ENCODE results near the gene MYO7B. TPM values are rescaled to one million over a fixed set of nuclear protein-coding genes. Genes with fewer than 3 reads are reported as not detected.

Gene MYO7B
- total RNA-seq, 1 donor, result 0.18 TPM

- TF ChIP-seq, protein P1, sequence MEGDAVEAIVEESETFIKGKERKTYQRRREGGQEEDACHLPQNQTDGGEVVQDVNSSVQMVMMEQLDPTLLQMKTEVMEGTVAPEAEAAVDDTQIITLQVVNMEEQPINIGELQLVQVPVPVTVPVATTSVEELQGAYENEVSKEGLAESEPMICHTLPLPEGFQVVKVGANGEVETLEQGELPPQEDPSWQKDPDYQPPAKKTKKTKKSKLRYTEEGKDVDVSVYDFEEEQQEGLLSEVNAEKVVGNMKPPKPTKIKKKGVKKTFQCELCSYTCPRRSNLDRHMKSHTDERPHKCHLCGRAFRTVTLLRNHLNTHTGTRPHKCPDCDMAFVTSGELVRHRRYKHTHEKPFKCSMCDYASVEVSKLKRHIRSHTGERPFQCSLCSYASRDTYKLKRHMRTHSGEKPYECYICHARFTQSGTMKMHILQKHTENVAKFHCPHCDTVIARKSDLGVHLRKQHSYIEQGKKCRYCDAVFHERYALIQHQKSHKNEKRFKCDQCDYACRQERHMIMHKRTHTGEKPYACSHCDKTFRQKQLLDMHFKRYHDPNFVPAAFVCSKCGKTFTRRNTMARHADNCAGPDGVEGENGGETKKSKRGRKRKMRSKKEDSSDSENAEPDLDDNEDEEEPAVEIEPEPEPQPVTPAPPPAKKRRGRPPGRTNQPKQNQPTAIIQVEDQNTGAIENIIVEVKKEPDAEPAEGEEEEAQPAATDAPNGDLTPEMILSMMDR (IDR thresholded peaks at IDR 0.05; ENCODE audit: insufficient read depth, low read length), result no peak
- no peak overlapping the region for H3K4me3 ChIP-seq (ENCODE audit: low read depth, low read length)
- DNase-seq (ENCODE audit: low read depth), result no peak
Measured at GRCh38 chr2:127628767-127629614, 93.5 kb downstream of the MYO7B start.

DNA sequence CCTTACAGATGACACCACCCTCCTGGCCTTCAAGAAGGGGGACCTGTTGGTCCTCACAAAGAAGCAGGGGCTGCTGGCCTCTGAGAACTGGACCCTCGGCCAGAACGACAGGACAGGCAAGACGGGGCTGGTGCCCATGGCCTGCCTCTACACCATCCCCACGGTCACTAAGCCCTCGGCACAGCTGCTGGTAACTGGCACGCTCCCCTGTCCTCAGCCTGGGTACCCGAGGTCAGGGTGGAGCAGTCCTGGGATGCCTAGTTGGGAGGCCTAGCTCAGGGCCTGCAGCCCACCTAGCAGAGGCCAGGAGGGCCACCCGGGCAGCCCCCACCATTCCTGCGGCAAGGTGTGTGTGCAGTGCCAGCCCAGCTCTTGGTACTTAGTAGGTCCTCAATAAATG lies 94.2 kb downstream of the MYO7B start:
- TF ChIP-seq, protein P1 (IDR thresholded peaks at IDR 0.05; ENCODE audit: insufficient read depth, low read length), result no peak
- no peak overlapping the region for H3K4me3 ChIP-seq (ENCODE audit: low read depth, low read length)
- no peak for DNase-seq (ENCODE audit: low read depth)

DNA sequence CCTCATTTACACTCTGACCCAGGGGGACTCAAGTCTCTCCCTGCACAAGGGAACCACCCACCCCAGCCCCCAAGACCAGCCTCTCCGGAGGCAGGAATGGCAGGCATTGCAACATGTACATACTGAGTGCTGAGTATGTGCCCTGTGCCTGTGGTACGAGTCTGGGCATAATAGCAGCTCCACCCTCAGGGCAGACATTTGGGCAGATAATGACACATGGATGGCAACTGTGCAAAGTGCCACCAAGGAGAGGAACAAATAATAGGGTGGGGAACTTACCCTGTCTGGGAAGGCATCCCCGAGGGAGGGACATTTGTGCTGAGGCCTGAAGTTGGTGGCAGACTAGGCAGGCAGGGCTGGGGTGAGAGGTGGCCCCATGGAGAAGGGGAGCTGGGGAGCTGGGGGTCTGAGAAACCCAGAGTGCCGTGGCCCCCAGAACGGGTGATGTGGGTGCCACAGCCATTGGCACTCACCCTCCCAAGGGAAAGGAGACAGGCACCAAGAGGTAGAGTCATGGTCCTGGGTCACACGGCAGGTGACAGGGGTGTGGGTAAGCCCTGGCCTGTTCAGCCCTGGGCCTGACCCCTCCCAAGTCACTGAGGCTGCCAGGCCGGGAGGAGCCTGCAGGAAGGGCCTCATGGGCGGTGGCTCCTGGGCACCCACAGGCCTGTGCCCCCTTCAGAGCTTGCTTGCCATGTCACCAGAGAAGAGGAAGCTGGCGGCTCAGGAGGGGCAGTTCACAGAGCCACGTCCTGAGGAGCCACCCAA lies 94.8 kb downstream of the MYO7B start:
- no peak overlapping the region for H3K4me3 ChIP-seq (ENCODE audit: low read depth, low read length)
- TF ChIP-seq, protein P1 (IDR thresholded peaks at IDR 0.05; ENCODE audit: insufficient read depth, low read length), result no peak
- no peak for DNase-seq (ENCODE audit: low read depth)

DNA sequence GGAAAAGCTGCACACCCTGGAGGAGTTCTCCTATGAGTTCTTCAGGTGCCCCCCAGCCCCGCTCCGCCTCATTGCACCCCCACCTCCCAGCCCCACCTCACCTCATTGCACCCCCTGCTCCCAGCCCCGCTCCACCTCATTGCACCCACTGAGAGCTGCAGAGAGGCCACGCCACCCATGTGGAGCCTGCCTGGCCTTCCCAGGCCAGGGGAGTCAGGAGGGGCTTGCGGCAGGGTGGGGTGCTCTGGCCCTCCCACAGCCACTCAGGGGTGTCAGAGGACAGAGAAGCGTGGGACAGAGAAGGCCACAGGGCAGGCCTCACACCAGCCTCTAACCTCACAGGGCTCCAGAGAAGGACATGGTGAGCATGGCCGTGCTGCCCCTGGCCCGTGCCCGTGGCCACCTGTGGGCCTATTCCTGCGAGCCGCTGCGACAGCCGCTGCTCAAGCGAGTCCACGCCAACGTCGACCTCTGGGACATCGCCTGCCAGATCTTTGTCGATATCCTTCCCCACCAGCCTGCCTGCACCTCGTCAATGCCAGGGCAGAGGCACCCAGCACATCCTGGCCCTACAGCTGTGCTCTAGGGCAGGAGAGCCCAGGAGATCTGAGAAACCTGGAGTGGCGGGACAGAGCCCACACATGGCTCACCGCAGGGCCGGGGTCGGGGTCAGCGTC lies 95.5 kb downstream of the MYO7B start:
- H3K4me3 ChIP-seq (ENCODE audit: low read depth, low read length), result no peak overlapping the region
- DNase-seq (ENCODE audit: low read depth), result no peak
- TF ChIP-seq, protein P1 (IDR thresholded peaks at IDR 0.05; ENCODE audit: insufficient read depth, low read length), result no peak

- TF ChIP-seq, protein P1 (IDR thresholded peaks at IDR 0.05; ENCODE audit: insufficient read depth, low read length), result no peak
- DNase-seq (ENCODE audit: low read depth), result no peak
- H3K4me3 ChIP-seq (ENCODE audit: low read depth, low read length), result no peak overlapping the region
Measured at GRCh38 chr2:127631541-127631996, 96.1 kb downstream of the MYO7B start.

DNA sequence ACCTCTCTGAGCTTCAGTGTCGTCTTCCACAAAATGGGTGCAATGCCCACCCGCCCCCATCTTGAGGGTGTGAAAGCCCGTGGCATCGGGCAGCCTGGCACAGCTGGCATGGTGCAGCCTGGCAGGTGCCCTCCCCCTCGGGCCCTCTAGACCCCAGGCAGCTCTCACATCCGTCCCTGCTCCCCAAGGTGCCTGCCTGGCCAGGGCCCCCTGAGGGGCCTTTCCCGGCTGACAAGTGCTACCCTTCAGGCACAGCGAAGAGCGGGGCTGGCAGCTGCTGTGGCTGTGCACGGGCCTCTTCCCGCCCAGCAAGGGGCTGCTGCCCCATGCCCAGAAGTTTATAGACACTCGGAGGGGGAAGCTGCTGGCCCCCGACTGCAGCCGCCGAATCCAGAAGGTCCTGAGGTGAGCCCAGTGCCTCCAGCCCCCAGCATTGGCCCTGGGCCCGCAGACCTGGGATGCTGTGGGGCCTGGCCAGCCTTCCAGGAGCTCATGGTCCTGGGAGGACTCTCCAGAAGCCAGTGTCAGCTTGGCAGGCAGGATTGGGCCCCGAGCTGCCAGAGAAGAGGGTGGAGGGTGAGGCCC lies 96.6 kb downstream of the MYO7B start:
- no peak for DNase-seq (ENCODE audit: low read depth)
- TF ChIP-seq, protein P1 (IDR thresholded peaks at IDR 0.05; ENCODE audit: insufficient read depth, low read length), result no peak

More for the DNA sequence above, 96.6 kb downstream of the MYO7B start:
- no peak overlapping the region for H3K4me3 ChIP-seq (ENCODE audit: low read depth, low read length)
